Activated T-helper 17 cell treated with anti-CD3 and anti-CD28 coated beads, Interleukin-2, amount 50 U/mL, for 72 hours (primary cell): ENCODE data around the gene HEXB. TPM values are rescaled to one million over a fixed set of nuclear protein-coding genes. Genes with fewer than 3 reads are reported as not detected.
A peak's percentile ranks its signal among the peaks of the same experiment; 100 is the strongest.

ENCODE experiments used
- ATAC-seq: fragments of 150-1000 bp; cut with Tn5 transposase; replicated peaks from 2 replicates; pipeline ENCODE4 v1.10.0; 2021; ENCODE audit warnings: mild to moderate bottlenecking, moderate library complexity
- H3K27ac Mint-ChIP-seq: one replicate; pipeline ENCODE4 v1.8.0; 2022; ENCODE audit warnings: mixed read lengths
- H3K27me3 Mint-ChIP-seq: one replicate; pipeline ENCODE4 v1.8.0; 2022; ENCODE audit warnings: mixed read lengths
- H3K36me3 Mint-ChIP-seq: one replicate; pipeline ENCODE4 v1.8.0; 2022; ENCODE audit warnings: low read depth, mild to moderate bottlenecking, mixed read lengths
- H3K4me1 Mint-ChIP-seq: one replicate; pipeline ENCODE4 v1.8.0; 2022; ENCODE audit warnings: mixed read lengths
- H3K4me3 Mint-ChIP-seq: one replicate; pipeline ENCODE4 v1.8.0; 2022; ENCODE audit warnings: mild to moderate bottlenecking, mixed read lengths
- H3K9me3 Mint-ChIP-seq: one replicate; pipeline ENCODE4 v1.8.0; 2022; ENCODE audit warnings: mixed read lengths
- total RNA-seq, 2 donors: library from RNA; stranded (reverse); gene quantifications; one replicate each; pipeline ENCODE4 v1.2.3, GENCODE V29; 2022

The HEXB gene
- total RNA-seq = 10 to 100 TPM; 42.4 to 79.0 TPM

DNA sequence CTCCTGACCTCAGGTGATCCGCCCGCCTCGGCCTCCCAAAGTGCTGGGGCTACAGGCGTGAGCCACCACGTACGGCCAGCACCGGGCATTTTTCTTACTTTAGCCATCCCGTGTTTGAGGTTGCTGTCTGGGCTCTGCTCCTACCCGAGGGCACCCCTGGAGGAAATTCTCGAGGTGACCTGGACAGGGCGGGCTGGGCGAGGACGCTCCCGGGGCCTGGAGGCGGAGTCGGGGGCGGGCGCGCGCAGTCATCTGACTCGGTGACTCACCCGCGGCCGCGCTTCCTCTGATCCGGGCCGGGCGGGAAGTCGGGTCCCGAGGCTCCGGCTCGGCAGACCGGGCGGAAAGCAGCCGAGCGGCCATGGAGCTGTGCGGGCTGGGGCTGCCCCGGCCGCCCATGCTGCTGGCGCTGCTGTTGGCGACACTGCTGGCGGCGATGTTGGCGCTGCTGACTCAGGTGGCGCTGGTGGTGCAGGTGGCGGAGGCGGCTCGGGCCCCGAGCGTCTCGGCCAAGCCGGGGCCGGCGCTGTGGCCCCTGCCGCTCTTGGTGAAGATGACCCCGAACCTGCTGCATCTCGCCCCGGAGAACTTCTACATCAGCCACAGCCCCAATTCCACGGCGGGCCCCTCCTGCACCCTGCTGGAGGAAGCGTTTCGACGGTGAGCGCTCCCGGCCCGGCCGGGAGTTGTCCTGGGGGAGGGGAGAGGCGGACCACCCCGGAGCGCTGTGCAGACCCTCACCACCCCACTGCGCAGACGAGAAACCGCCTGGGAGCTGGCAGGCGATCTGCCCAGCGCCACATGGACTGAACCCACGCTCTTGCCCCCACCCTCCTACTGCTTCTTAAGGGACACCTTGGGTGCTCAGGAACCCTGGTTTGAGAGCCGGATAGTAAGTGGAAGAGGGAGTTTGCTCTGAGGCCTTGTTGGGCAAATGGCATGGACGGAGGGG is at the start of gene HEXB:
TSS of gene HEXB (plus strand) at position 334 of the 952 bp plus-strand sequence. CDS start at position 362, 28 bp downstream.
- H3K36me3 Mint-ChIP-seq = peaks cover 17% of the 10 kb centered on the region
- no peaks in the 10 kb centered on the region for H3K9me3 Mint-ChIP-seq
- ATAC-seq = peak; percentile 98
- H3K27ac Mint-ChIP-seq = peak within 1 kb of the TSS; percentile 70
- H3K27me3 Mint-ChIP-seq = peaks cover 3% of the 10 kb centered on the region
- peaks cover 5% of the 10 kb centered on the region for H3K4me1 Mint-ChIP-seq
- H3K4me3 Mint-ChIP-seq = peak within 1 kb of the TSS; percentile 84

DNA sequence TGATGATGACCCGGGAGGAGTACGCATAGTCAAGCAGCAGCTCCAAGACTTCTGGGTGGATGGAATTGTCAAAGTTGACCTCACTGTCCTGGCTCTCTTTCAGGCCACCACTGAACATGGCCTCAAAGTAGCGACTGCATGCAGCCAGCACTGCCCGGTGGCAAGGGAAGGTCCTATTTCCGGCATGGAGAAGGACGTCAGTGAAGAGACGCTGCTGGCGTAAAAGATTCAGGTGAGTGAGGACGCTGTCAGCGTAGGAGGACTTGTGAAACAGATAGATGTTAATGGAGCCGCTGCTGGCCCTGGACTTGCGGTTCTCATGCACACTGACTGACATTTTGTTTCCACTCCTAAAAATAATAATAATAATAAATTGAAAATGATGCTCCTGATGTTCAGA is 48.9 kb upstream of the HEXB start:
- Mint-ChIP-seq H3K9me3 (no peaks in the 10 kb centered on the region), H3K27ac (no peak overlapping the region), H3K27me3 (peaks cover 11% of the 10 kb centered on the region), H3K4me3 (no peak overlapping the region), H3K36me3 (no peaks in the 10 kb centered on the region), H3K4me1 (peaks cover 22% of the 10 kb centered on the region)
- ATAC-seq = no peak

DNA sequence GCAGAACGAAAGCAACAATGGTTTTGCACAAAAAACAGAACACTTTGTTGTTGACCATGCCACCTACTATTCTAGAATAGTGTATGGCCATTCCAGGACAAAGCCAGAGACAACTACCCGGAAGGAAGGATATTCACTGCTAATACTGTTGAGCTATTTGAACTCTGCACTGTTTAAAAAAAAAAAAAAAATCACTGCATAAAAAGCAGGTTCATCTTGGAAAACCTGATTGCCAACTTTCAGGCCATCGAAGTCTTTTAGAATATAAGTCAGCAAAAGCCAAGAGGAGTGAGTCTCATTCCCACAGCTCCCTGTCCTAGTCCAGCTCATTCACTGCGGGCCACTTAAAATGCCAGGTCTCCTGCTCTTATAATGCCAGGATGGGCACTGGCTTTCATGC is 48.5 kb upstream of the HEXB start:
- peaks cover 22% of the 10 kb centered on the region for H3K4me1 Mint-ChIP-seq
- H3K27ac Mint-ChIP-seq = no peak overlapping the region
- H3K36me3 Mint-ChIP-seq = no peaks in the 10 kb centered on the region
- no peak overlapping the region for H3K4me3 Mint-ChIP-seq
- no peak for ATAC-seq
- peaks cover 11% of the 10 kb centered on the region for H3K27me3 Mint-ChIP-seq
- no peaks in the 10 kb centered on the region for H3K9me3 Mint-ChIP-seq

DNA sequence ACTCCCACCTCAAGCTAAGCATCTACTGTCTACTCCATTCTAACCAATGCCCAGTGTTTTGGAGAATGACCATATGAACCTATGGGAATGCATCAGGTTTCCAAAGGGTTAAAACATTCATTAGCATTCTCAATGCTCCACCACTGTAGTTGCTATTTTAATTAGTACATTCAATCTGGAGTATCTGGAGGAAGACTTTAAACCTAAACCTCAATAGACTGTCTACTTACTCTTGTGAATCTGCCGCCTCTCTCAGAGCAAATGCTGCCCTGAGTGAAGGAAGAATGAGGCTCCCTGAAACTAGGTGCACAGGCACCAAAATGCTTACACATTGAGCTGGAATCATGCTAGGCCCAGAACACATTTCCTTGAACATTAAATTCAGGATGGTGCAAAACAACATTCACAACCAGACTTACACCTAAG is 46.5 kb upstream of the HEXB start:
- Mint-ChIP-seq H3K9me3 (no peaks in the 10 kb centered on the region), H3K36me3 (no peaks in the 10 kb centered on the region), H3K27me3 (peaks cover 17% of the 10 kb centered on the region), H3K4me3 (peak overlapping the region; percentile 81), H3K27ac (no peak overlapping the region), H3K4me1 (peaks cover 19% of the 10 kb centered on the region)
- ATAC-seq = no peak

DNA sequence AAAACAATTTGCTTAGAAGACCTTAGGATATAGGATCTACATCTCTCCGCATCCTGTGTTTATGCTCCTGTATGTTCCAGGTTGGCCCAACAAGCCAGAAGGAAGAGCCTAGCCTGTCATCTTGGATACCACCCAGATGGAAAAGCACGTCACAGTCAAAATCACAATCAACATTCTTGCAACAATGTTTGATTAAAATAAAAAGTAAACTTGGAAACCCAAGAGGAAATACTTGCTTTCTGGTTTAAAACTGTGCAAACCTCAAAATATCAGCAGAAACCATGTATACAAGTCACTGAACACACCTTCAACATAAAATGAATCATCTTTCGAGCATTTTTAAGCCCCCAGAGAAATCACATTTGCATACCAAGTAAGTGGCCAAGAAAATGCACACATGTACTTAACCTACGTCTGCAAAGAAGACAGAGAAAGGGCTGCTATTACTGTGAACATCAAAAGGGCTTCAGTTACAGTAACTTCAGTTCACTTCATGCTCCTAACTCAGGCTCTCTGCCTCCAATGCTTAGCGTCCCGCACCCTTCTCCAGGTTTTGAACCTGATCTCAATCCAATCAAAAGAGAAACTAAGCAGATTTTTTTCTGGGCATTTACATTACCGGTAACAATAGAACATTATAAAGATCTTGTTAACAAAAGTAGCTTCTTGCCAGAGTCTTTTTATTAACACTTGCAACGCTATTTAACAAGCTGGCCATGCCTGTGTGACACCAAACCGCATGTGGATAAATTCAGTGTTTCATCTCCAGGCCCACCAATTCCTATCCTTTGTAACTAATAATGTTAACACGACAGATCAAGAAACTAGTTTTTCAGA is 45.8 kb upstream of the HEXB start:
- Mint-ChIP-seq H3K4me3 (peak overlapping the region; percentile 81), H3K36me3 (no peaks in the 10 kb centered on the region), H3K27ac (no peak overlapping the region), H3K4me1 (peaks cover 19% of the 10 kb centered on the region), H3K9me3 (no peaks in the 10 kb centered on the region), H3K27me3 (peaks cover 17% of the 10 kb centered on the region)
- peak; percentile 24 for ATAC-seq

DNA sequence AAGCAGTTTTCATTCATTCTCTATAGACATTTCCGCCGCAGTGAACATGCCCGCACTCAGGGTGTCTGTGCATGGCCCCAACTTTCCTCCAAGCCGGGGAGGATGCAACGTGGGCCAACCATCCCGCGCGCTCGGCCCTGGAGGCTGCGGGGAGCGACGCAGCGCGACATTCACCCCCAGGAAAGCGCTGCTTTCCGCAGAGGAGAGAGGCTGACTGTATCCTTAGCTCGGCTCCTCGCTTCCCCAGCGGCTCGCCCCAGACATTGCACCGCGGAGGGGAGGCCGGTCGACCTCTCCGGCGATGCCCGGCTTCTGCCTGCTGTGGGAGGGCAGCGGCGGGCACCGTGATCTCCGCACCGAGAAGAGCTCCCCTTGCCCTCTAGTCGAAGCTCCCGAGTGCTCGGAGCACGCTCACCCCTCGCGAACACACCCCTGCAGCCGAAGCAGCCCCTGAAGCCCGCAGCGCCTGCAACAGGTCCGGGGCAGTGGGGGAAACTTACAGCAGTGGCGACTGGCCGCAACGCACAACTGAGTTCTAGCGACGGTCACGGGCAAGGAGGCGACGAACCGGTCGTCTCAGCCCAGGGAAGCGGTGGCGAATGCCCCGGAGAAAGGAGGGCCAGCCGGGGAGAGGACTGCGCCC is 45.1 kb upstream of the HEXB start:
- ATAC-seq = peak; percentile 56
- peak overlapping the region; percentile 81 for H3K4me3 Mint-ChIP-seq
- H3K27ac Mint-ChIP-seq = no peak overlapping the region
- H3K9me3 Mint-ChIP-seq = no peaks in the 10 kb centered on the region
- H3K27me3 Mint-ChIP-seq = peaks cover 17% of the 10 kb centered on the region
- H3K4me1 Mint-ChIP-seq = peaks cover 19% of the 10 kb centered on the region
- H3K36me3 Mint-ChIP-seq = no peaks in the 10 kb centered on the region

DNA sequence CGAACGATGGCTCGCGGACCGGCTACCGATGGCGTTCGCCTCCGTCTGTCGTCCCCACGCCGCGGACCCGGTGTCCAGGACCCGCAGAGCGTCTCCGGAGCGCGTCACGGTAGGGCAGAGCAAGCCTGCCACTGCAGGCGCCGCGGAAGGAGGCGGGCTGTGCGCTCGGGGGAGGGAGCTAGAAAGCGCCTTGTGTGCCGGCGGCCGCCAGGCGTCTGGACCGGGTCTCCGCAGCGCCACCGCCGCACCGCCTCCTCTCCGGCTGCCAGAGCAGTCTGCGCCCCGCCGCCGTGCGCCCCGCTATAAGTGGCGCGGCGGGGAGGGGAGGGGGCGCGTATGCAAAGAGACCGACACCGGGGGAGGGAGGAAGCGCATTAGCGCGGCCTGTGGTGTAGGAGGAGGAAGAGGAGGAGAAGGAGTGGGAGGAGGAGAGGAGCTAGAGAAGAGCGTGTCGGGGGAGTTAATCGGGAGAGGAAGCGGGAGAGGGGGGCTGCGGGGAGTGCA is 44.5 kb upstream of the HEXB start, which contains the start of gene ENC1:
TSS of gene ENC1 (minus strand) at position 279 of the 504 bp plus-strand sequence. CDS start 4,243 bp downstream, outside the sequence.
- H3K4me3 Mint-ChIP-seq = peak within 1 kb of the TSS; percentile 81
- H3K27ac Mint-ChIP-seq = no peak within 1 kb of the TSS
- peaks cover 17% of the 10 kb centered on the region for H3K27me3 Mint-ChIP-seq
- H3K4me1 Mint-ChIP-seq = peaks cover 19% of the 10 kb centered on the region
- peak; percentile 83 for ATAC-seq
- H3K9me3 Mint-ChIP-seq = no peaks in the 10 kb centered on the region
- no peaks in the 10 kb centered on the region for H3K36me3 Mint-ChIP-seq

DNA sequence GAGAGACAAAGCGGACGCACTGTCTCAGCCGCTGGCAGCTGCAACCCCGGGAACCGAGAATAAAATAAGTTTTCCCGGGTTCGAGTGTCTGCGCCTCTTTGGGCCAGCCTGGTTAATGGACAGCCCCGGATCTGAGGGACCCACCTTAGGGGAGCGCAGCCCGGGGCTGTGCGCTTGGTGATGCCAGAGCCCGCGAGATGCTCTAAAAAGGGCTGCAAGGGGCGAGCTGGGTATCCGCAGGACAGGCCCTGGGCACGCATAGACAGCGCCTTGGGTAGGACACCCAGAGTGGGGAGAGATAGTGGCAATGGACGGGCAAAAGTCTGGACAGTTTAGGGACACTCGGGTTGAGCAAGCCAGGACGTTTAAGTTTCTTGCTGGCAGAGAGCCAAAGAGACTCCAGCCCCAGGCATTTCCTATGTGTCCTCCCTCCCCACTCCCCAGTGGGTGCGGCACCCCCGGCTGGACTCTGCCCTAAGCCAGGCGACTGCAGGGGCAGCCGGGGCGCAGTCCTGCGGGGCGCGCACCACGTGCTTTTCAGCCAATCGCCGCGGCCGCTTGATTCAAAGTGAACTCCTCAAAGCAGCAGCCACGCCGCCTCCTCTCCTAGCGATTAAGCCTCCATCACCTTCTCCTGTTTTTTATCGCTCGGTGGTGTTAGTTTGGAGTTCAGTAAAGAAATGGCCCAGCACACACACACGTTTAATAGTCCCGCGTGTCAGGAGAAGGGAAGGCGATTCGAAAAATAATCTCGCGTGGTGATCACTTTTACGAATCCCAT is 43.9 kb upstream of the HEXB start:
- no peaks in the 10 kb centered on the region for H3K36me3 Mint-ChIP-seq
- H3K4me3 Mint-ChIP-seq = peak overlapping the region; percentile 81
- peak; percentile 32 for ATAC-seq
- no peaks in the 10 kb centered on the region for H3K9me3 Mint-ChIP-seq
- peaks cover 19% of the 10 kb centered on the region for H3K4me1 Mint-ChIP-seq
- no peak overlapping the region for H3K27ac Mint-ChIP-seq
- peaks cover 10% of the 10 kb centered on the region for H3K27me3 Mint-ChIP-seq

DNA sequence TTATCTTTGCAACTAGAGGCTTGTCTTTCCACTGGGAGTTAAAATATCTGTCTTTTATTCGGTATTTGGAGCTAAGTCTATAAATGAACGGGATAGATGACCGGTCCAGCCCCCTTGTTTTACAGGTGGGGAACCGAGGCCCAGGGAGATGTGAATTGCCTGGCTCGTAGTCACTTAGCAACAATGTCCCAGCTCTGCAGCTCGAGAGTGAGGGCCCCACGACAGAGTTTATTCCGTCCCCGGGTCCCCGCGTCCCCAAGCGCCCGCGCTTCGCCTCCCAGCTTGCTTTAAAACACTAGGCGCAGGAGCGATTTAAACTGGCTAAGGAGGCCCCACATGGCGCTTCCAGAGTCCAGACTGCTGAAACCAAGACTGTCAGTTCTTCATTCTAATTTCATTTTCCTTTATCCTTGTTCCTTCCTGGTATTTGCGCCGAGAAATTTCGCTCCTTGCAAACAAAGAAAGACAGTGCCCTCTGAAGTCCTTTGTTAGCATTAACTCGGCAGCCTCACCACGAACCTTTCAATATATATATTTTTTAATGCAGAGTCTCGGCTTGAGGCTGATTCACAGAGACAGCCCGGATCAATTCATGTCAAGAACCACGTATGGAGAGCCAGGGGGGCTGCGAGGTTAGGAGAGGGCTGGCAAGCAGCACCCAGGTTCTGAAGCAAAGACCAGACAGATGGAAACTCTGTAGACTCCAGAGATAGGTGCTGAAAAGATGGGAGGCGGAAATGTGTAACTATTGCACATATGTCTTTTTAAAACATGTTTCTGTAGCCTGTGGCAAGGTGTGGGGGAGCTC is 43.1 kb upstream of the HEXB start:
- Mint-ChIP-seq H3K4me3 (peak overlapping the region; percentile 81), H3K27me3 (peaks cover 10% of the 10 kb centered on the region), H3K36me3 (no peaks in the 10 kb centered on the region), H3K9me3 (no peaks in the 10 kb centered on the region), H3K27ac (no peak overlapping the region), H3K4me1 (peaks cover 19% of the 10 kb centered on the region)
- no peak for ATAC-seq

DNA sequence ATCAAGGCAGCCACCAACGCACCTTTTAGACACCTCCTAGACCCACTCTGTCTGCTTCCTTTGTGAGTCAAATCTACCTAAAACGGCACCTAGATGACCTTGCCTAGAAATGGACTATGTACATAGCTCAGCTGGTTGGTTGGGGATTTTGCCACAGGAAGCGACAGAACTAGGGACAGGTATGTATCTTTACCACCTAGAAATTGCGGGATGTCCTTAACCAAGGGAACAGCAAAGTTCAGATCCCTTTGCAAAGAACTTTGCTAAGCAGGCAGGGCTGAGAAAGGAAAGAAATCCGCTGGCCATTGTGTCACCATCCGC is 42.5 kb upstream of the HEXB start:
- Mint-ChIP-seq H3K36me3 (no peaks in the 10 kb centered on the region), H3K9me3 (no peaks in the 10 kb centered on the region), H3K27me3 (peaks cover 6% of the 10 kb centered on the region), H3K27ac (no peak overlapping the region), H3K4me1 (peaks cover 19% of the 10 kb centered on the region), H3K4me3 (peak overlapping the region; percentile 81)
- no peak for ATAC-seq

DNA sequence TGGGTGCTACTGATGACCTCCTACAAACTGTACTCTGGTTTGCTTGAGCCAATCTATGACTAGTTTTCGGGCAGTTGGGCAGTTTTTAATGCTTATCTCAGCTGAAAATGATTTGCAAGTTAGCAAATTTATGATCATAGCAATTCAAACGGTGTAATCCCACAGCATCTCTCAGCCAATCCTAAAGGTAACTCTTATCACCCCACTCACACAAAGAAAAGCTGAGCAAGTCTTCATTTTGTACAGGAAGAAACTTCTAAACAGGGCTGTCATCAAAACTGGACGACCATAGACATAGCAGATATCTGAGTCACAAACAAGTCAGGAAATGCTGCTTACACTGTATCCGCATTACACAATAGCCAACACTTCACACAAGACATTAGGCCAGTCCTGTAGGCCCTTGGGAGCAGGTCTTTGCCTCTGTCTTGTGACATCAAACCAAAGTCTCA is 41.9 kb upstream of the HEXB start:
- no peaks in the 10 kb centered on the region for H3K9me3 Mint-ChIP-seq

DNA sequence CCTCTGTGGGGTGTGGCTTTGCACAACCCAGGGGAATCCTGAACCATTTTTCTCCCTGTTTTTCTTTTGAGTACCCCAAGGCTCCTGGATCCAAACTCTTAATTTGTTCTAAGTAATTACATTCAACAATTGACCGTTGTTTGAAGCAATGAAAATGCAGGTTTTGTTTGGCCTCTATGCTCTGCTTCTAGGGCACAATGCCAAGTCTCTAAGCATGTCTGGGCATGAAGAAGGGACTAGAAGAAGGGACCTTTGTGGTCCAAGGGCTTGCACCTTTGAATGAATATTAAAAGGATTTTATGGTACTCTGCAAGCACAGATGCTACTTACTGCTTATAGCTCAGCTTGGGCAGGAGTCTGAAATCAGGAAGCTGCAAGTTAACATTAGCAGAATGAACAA is 37.9 kb upstream of the HEXB start:
- Mint-ChIP-seq H3K9me3 (no peaks in the 10 kb centered on the region), H3K36me3 (no peaks in the 10 kb centered on the region), H3K27ac (no peak overlapping the region), H3K4me1 (peaks cover 2% of the 10 kb centered on the region), H3K27me3 (peaks cover 15% of the 10 kb centered on the region), H3K4me3 (no peak overlapping the region)
- no peak for ATAC-seq

More for the DNA sequence above, 41.9 kb upstream of the HEXB start:
- H3K27ac Mint-ChIP-seq = no peak overlapping the region
- H3K4me3 Mint-ChIP-seq = no peak overlapping the region
- ATAC-seq = no peak
- peaks cover 6% of the 10 kb centered on the region for H3K27me3 Mint-ChIP-seq
- no peaks in the 10 kb centered on the region for H3K36me3 Mint-ChIP-seq
- H3K4me1 Mint-ChIP-seq = peaks cover 19% of the 10 kb centered on the region

DNA sequence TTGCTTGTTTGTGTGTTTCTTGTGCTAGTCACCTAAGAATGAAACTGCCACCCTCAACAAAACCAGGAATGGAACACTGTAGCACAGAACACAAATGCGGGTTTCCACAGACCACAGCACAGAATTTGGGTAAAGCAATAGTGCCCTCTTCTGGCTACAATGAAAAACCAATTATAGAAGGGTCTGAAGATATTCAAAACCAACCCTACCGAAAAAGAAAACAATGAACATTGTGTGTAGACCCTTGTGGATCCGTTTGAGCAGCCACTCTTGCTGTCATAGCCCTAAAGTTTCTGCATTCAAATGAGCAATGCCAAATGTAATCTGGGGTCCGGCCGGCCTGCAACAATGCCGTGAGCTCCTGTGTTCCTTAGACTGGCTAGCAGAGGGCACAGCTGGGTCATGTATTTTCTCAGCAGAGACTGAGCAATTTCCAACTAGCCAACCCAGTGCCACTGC is 36.2 kb upstream of the HEXB start:
- Mint-ChIP-seq H3K27ac (no peak overlapping the region), H3K9me3 (no peaks in the 10 kb centered on the region), H3K36me3 (no peaks in the 10 kb centered on the region), H3K27me3 (peaks cover 9% of the 10 kb centered on the region), H3K4me3 (no peak overlapping the region), H3K4me1 (no peaks in the 10 kb centered on the region)
- peak; percentile 82 for ATAC-seq
